Stimulated activated CD4-positive, alpha-beta T cell treated with anti-CD3 and anti-CD28 coated beads, TNF-alpha, amount 100 ng/mL, for 24 hours (primary cell): ENCODE data around the gene GNG7.
"Not testable (repeated sequence)": the region's sequence is repeated elsewhere in the genome, so short reads cannot be mapped to it uniquely, and the experiment has no call there.

Source experiments
- DNase-seq, 3 experiments: peaks; one replicate each; pipeline ENCODE4 v3.0.0-alpha.2; 2020; ENCODE audit warnings: low read depth in 3 of 3

Gene GNG7

GRCh38 chr19:2641332-2641698, 61.2 kb downstream of the GNG7 start:
- no peak for DNase-seq

GRCh38 chr19:2640563-2641331, 61.7 kb downstream of the GNG7 start:
- DNase-seq: no peak

- DNase-seq: no peak
Observed at GRCh38 chr19:2639999-2640398, 62.5 kb downstream of the GNG7 start.

- DNase-seq: no peak
Observed at GRCh38 chr19:2638417-2638940, 64.0 kb downstream of the GNG7 start.

- DNase-seq: peak; percentile 36 to 70 (median 44)
Observed at GRCh38 chr19:2636897-2637683, 65.4 kb downstream of the GNG7 start.

- DNase-seq: no peak
Observed at GRCh38 chr19:2636141-2636896, 66.2 kb downstream of the GNG7 start.

GRCh38 chr19:2634960-2635359, 67.5 kb downstream of the GNG7 start:
- DNase-seq: no peak

GRCh38 chr19:2634228-2634951, 68.1 kb downstream of the GNG7 start:
- DNase-seq: no peak

GRCh38 chr19:2633693-2634075, 68.8 kb downstream of the GNG7 start:
- no peak for DNase-seq

GRCh38 chr19:2631213-2631821, 71.2 kb downstream of the GNG7 start:
- no peak for DNase-seq

- no peak for DNase-seq
Observed at GRCh38 chr19:2630352-2631001, 72.0 kb downstream of the GNG7 start.

- no peak for DNase-seq
Observed at GRCh38 chr19:2629491-2630351, 72.8 kb downstream of the GNG7 start.

- DNase-seq: no peak
Observed at GRCh38 chr19:2628597-2628996, 73.9 kb downstream of the GNG7 start.

- no peak for DNase-seq
Observed at GRCh38 chr19:2627855-2628254, 74.6 kb downstream of the GNG7 start.

GRCh38 chr19:2627319-2627829, 75.1 kb downstream of the GNG7 start:
- DNase-seq: peak in 1 of 3 experiments; percentile 61

GRCh38 chr19:2625434-2625833, 77.1 kb downstream of the GNG7 start:
- DNase-seq: no peak

GRCh38 chr19:2624537-2625091, 77.9 kb downstream of the GNG7 start:
- no peak for DNase-seq

GRCh38 chr19:2623798-2624197, 78.7 kb downstream of the GNG7 start:
- no peak for DNase-seq

GRCh38 chr19:2622371-2622961, 80.0 kb downstream of the GNG7 start:
- not testable (repeated sequence) for DNase-seq
